Heart right ventricle (tissue), 16 donors: ENCODE data around the gene HNRNPM. TPM values are rescaled to one million over a fixed set of nuclear protein-coding genes. Genes with fewer than 3 reads are reported as not detected.

Experiments used
- ATAC-seq, 8 donors: fragments of 200-7000 bp; cut with Tn5 transposase; one replicate each; pipeline ENCODE4 v1.9.1; 2020; ENCODE audit warnings: mild to moderate bottlenecking in 8 of 8, moderate library complexity in 8 of 8, moderate number of reproducible peaks in 1 of 8
- DNase-seq, 2 donors: peaks; one replicate each; pipeline ENCODE4 v3.0.0-alpha.2; 2020
- H3K27ac ChIP-seq, 10 donors: fragments of 200-600 bp; sonication (generic) in 2 of 10; one replicate each; pipeline versions ENCODE4 v1.5.0 to v1.8.0; 2020 to 2022; ENCODE audit warnings: mild to moderate bottlenecking in 3 of 10
- H3K27me3 ChIP-seq, 7 donors: fragments of 200-600 bp; one replicate each; pipeline ENCODE4 v1.8.0; 2021 to 2022; ENCODE audit warnings: mild to moderate bottlenecking in 2 of 7
- H3K36me3 ChIP-seq, 9 donors: fragments of 200-600 bp; sonication (generic) in 1 of 9; one replicate each; pipeline versions ENCODE4 v1.5.0 to v1.8.0; 2020 to 2022; ENCODE audit warnings: mild to moderate bottlenecking in 2 of 9
- H3K4me1 ChIP-seq, 9 donors: fragments of 200-600 bp; sonication (generic) in 1 of 9; one replicate each; pipeline versions ENCODE4 v1.5.0 to v1.8.0; 2020 to 2022; ENCODE audit warnings: mild to moderate bottlenecking in 4 of 9
- H3K4me3 ChIP-seq, 10 donors: fragments of 200-600 bp; sonication (generic) in 2 of 10; one replicate each; pipeline versions ENCODE4 v1.5.0 to v1.8.0; 2020 to 2022; ENCODE audit warnings: mild to moderate bottlenecking in 7 of 10, moderate library complexity in 2 of 10
- H3K9me3 ChIP-seq, 11 donors: fragments of 200-600 bp in 10 of 11; sonication (generic) in 2 of 11; one replicate each; pipeline versions ENCODE4 v1.5.0 to v1.8.0; 2013 to 2022; ENCODE audit warnings: mild to moderate bottlenecking in 2 of 11, control low read depth in 1 of 11, moderate library complexity in 1 of 11
- CTCF ChIP-seq, 9 donors: fragments of 200-600 bp; sonication (generic) in 2 of 9; IDR thresholded peaks; one replicate each; pipeline versions ENCODE4 v1.5.0 to v1.8.0; 2021 to 2022; ENCODE audit warnings: antibody characterized with exemption in 9 of 9, mild to moderate bottlenecking in 5 of 9, moderate library complexity in 1 of 9
- WGBS, 2 donors: extraction: QIAGEN DNeasy Blood & Tissue Kit; methylation state at CpG; one replicate each; pipeline ENCODE4 v1.1.7; 2013; ENCODE audit warnings: inconsistent platforms in 1 of 2; 5-methylcytosine and 5-hydroxymethylcytosine counted together
- intact Hi-C, 10 donors: fragments of 100-400 bp; cut with DNase I; formaldehyde crosslinking; loops; one replicate each; pipeline versions ENCODE4 v1.11.1 to v1.14.2; 2022
- polyA plus RNA-seq, 2 donors: library from polyadenylated mRNA; stranded (reverse); fragments of 200-250 nt; gene quantifications; one replicate each; pipeline ENCODE4 v1.2.3, GENCODE V29; 2013
- total RNA-seq, 10 donors: library from RNA; stranded (reverse); fragmentation: NEBNext Ultra II Directional in 3 of 10; extraction: Animal tissue kit (Norgen Biotek cat#: 25700) in 3 of 10; gene quantifications; one replicate each; pipeline versions ENCODE4 v1.2.1 to v1.2.4, GENCODE V29; 2021 to 2023
- donor health status: Arrhythmogenic right ventricular cardiomyopathy.
- donor health status: ischemic (EF 13 %, LVEDD 7.1; RV severe dilation, severe dysfunction).
- donor health status: healthy with polysubstance abuse.
- donor health status: DM: no; HTN: yes; CAD: no.
- donor health status: DM: no; HTN: no; CAD: no.
- donor health status: ischemic (EF 25% LVEDD 6.9; RV normal size, moderate dysfunction).
- donor health status: ischemic (EF 25% LVEDD 5.7; RV mildly dilated, moderate dysfunction).
- donor health status: healthy.
- donor health status: DM: yes; HTN: yes; CAD: no.
- donor health status: Ischemic cardiomyopathy.
- donor health status: ischemic (EF 35%, LVEDD 5.7; RV mildly dilated, moderate dysfunction).
- donor health status: nonischemic (EF 11% LVEDD 7.7; RV severe dilation, severe dysfunction).
- donor health status: DM: yes; HTN: yes; CAD: no.
- donor health status: PGD.
- donor health status: ischemic (EF 29% LVEDD 5.4; RV normal size, mild dysfunction).
- donor health status: nonischemic (EF 23%, LVEDD 6.1; RV moderate dilation, normal function).

The HNRNPM gene
- total and polyA plus RNA-seq, 12 donors = 48.5 to 127 (median 93.9) TPM

- H3K27ac ChIP-seq = no peak overlapping the region
- no peak for TF ChIP-seq CTCF (IDR thresholded peaks at IDR 0.05)
- H3K36me3 ChIP-seq = peaks cover 0 to 34% (median 0%) of the 10 kb centered on the region in 9 donors
- ATAC-seq (no peak), DNase-seq (no peak)
- H3K27me3 ChIP-seq = no peaks in the 10 kb centered on the region
- intact Hi-C loops = loop anchor here in 1 of 10 donors (10.0 kb wide), 1 partner anchor 186 kb away; the partner anchor contains the start of genes NDUFA7 and RPS28
- peaks cover 8 to 45% (median 28%) of the 10 kb centered on the region in 9 donors for H3K4me1 ChIP-seq
- H3K9me3 ChIP-seq = no peaks in the 10 kb centered on the region
- WGBS, 2 donors = 79 to 84% methylated on average over 22 to 52 of the region's 52 CpGs
- no peak overlapping the region for H3K4me3 ChIP-seq
These were observed 65.9 kb downstream of the HNRNPM start for GRCh38 chr19:8510589-8511115.

GRCh38 chr19:8511573-8512101, 66.9 kb downstream of the HNRNPM start:
- 63 to 70% methylated on average over 38 to 45 of the region's 45 CpGs for WGBS, 2 donors

GRCh38 chr19:8512115-8512967, 67.6 kb downstream of the HNRNPM start:
- ATAC-seq = no peak
- no peak for TF ChIP-seq CTCF (IDR thresholded peaks at IDR 0.05)
- Histone ChIP-seq H3K4me1 (peaks cover 7 to 51% (median 21%) of the 10 kb centered on the region in 9 donors), H3K27me3 (no peaks in the 10 kb centered on the region), H3K9me3 (no peaks in the 10 kb centered on the region), H3K27ac (peak overlapping the region in 8 of 10 donors; percentile 96 to 100 (median 99)), H3K36me3 (peaks cover 0 to 34% (median 0%) of the 10 kb centered on the region in 9 donors), H3K4me3 (peak overlapping the region in 3 of 10 donors; percentile 71 to 86 (median 75))
- no peak for DNase-seq
- intact Hi-C loops = loop anchor here in 1 of 10 donors (10.0 kb wide), 1 partner anchor 188 kb away; the partner anchor contains the start of genes NDUFA7 and RPS28
- 79 to 80% methylated on average over 22 of the region's 22 CpGs for WGBS, 2 donors

More at GRCh38 chr19:8511573-8512101, 66.9 kb downstream of the HNRNPM start:
- no peaks in the 10 kb centered on the region for H3K9me3 ChIP-seq
- no peaks in the 10 kb centered on the region for H3K27me3 ChIP-seq
- DNase-seq = no peak
- intact Hi-C loops = loop anchor here in 1 of 10 donors (10.0 kb wide), 1 partner anchor 187 kb away; the partner anchor contains the start of genes NDUFA7 and RPS28
- H3K4me1 ChIP-seq = peaks cover 7 to 45% (median 21%) of the 10 kb centered on the region in 9 donors
- H3K36me3 ChIP-seq = peaks cover 0 to 34% (median 0%) of the 10 kb centered on the region in 9 donors
- H3K4me3 ChIP-seq = no peak overlapping the region
- no peak for TF ChIP-seq CTCF (IDR thresholded peaks at IDR 0.05)
- H3K27ac ChIP-seq = peak overlapping the region in 1 of 10 donors; percentile 21
- ATAC-seq = no peak
